Mesenchymal stem cell (in vitro differentiated cells and primary cell): ENCODE measurements around the gene RNF133.
"Not testable (repeated sequence)": the region's sequence is repeated elsewhere in the genome, so short reads cannot be mapped to it uniquely, and the experiment has no call there.

ENCODE experiments used
- DNase-seq: peaks from one replicate; pipeline ENCODE4 v3.0.0-alpha.2; 2013
- H2AFZ ChIP-seq: one replicate; pipeline ENCODE4 v1.6.1; 2013; ENCODE audit warnings: low read depth, mild to moderate bottlenecking, control low read depth, inconsistent platforms, low read length, moderate library complexity
- H2AK5ac ChIP-seq: 2 replicates; pipeline ENCODE4 v1.6.1; 2013; ENCODE audit warnings: low read length, moderate library complexity, mild to moderate bottlenecking, inconsistent platforms; ENCODE audit not compliant: severe bottlenecking
- H2BK120ac ChIP-seq: one replicate; pipeline ENCODE4 v1.6.1; 2013; ENCODE audit warnings: low read depth, mild to moderate bottlenecking, inconsistent platforms, low read length, moderate library complexity
- H2BK12ac ChIP-seq, 2 experiments: one replicate each; pipeline ENCODE4 v1.6.1; 2013; ENCODE audit warnings: inconsistent platforms in 2 of 2, low read length in 2 of 2, mild to moderate bottlenecking in 2 of 2, moderate library complexity in 2 of 2, control low read depth in 1 of 2
- H2BK15ac ChIP-seq: one replicate; pipeline ENCODE4 v1.6.1; 2013; ENCODE audit warnings: mild to moderate bottlenecking, low read depth, inconsistent platforms; ENCODE audit not compliant: poor library complexity, severe bottlenecking
- H2BK5ac ChIP-seq: 2 replicates; pipeline ENCODE4 v1.6.1; 2013; ENCODE audit warnings: low read depth, mild to moderate bottlenecking, low read length, control low read depth, inconsistent platforms; ENCODE audit not compliant: poor library complexity, severe bottlenecking
- H3K14ac ChIP-seq, 2 experiments: one replicate each; pipeline ENCODE4 v1.6.1; 2013; ENCODE audit warnings: inconsistent platforms in 2 of 2, low read length in 2 of 2, control low read depth in 1 of 2, mild to moderate bottlenecking in 1 of 2, moderate library complexity in 1 of 2
- H3K18ac ChIP-seq, 2 experiments: one replicate each; pipeline ENCODE4 v1.6.1; 2013; ENCODE audit warnings: inconsistent platforms in 2 of 2, low read length in 2 of 2, control low read depth in 1 of 2, low read depth in 1 of 2, mild to moderate bottlenecking in 1 of 2
- H3K23ac ChIP-seq, 2 experiments: one replicate each; pipeline ENCODE4 v1.6.1; 2013; ENCODE audit warnings: inconsistent platforms in 2 of 2, low read length in 2 of 2, mild to moderate bottlenecking in 2 of 2, moderate library complexity in 2 of 2, control low read depth in 1 of 2
- H3K27ac ChIP-seq: 2 replicates; pipeline ENCODE4 v1.5.1; 2013; ENCODE audit warnings: mild to moderate bottlenecking, moderate library complexity, low read length, control low read depth, inconsistent platforms; ENCODE audit not compliant: poor library complexity, severe bottlenecking
- H3K27me3 ChIP-seq, 2 experiments: 2 replicates each; pipeline versions ENCODE4 v1.6.1 to v1.7.0; 2013; ENCODE audit warnings: low read length in 2 of 2, mild to moderate bottlenecking in 2 of 2, moderate library complexity in 2 of 2, control low read depth in 1 of 2, inconsistent platforms in 1 of 2; ENCODE audit not compliant: control insufficient read depth in 1 of 2, insufficient read depth in 1 of 2
- H3K36me3 ChIP-seq, 2 experiments: 2 replicates each; pipeline versions ENCODE4 v1.6.1 to v1.7.0; 2013; ENCODE audit warnings: low read length in 2 of 2, control low read depth in 1 of 2, inconsistent platforms in 1 of 2, low read depth in 1 of 2, mild to moderate bottlenecking in 1 of 2; ENCODE audit not compliant: insufficient read depth in 2 of 2, control insufficient read depth in 1 of 2
- H3K4ac ChIP-seq, 2 experiments: one replicate each; pipeline ENCODE4 v1.6.1; 2013; ENCODE audit warnings: inconsistent platforms in 2 of 2, low read length in 2 of 2, mild to moderate bottlenecking in 2 of 2, moderate library complexity in 2 of 2, control low read depth in 1 of 2, low read depth in 1 of 2
- H3K4me1 ChIP-seq: 2 replicates; pipeline ENCODE4 v1.6.1; 2013; ENCODE audit warnings: low read depth, low read length, control low read depth; ENCODE audit not compliant: control insufficient read depth, insufficient read depth
- H3K4me2 ChIP-seq: 2 replicates; pipeline ENCODE4 v1.6.1; 2013; ENCODE audit warnings: low read length, mild to moderate bottlenecking, inconsistent platforms; ENCODE audit not compliant: poor library complexity, severe bottlenecking
- H3K4me3 ChIP-seq, 2 experiments: 2 replicates each; pipeline versions ENCODE4 v1.5.1 to v1.7.0; 2013; ENCODE audit warnings: low read length in 2 of 2, mild to moderate bottlenecking in 2 of 2, control low read depth in 1 of 2, low read depth in 1 of 2; ENCODE audit not compliant: insufficient read depth in 1 of 2
- H3K79me1 ChIP-seq: replicated peaks from 2 replicates; pipeline ENCODE4 v1.6.1; 2013; ENCODE audit warnings: mild to moderate bottlenecking, control low read depth, low read length, inconsistent platforms; ENCODE audit not compliant: poor library complexity, severe bottlenecking
- H3K9ac ChIP-seq: 2 replicates; pipeline ENCODE4 v1.7.0; 2013; ENCODE audit warnings: mild to moderate bottlenecking, low read length, moderate library complexity
- H3K9me3 ChIP-seq: 2 replicates; pipeline ENCODE4 v1.7.0; 2013; ENCODE audit warnings: mild to moderate bottlenecking, low read length; ENCODE audit not compliant: control insufficient read depth
- H4K8ac ChIP-seq: one replicate; pipeline ENCODE4 v1.6.1; 2013; ENCODE audit warnings: inconsistent platforms, mild to moderate bottlenecking, low read length, moderate library complexity
- H4K91ac ChIP-seq: one replicate; pipeline ENCODE4 v1.6.1; 2013; ENCODE audit warnings: mild to moderate bottlenecking, low read length, inconsistent platforms
- WGBS: methylation state at CpG from one replicate; pipeline ENCODE4 v1.1.7; 2013; ENCODE audit warnings: mixed read lengths; 5-methylcytosine and 5-hydroxymethylcytosine counted together

RNF133 gene

GRCh38 chr7:122684504-122684903 lies 14.4 kb downstream of the RNF133 start:
- Histone ChIP-seq H3K36me3 (no peaks in the 10 kb centered on the region), H3K4me3 (no peak overlapping the region)
- no CpG with 5 or more reads among the region's 2 CpGs for WGBS

DNA sequence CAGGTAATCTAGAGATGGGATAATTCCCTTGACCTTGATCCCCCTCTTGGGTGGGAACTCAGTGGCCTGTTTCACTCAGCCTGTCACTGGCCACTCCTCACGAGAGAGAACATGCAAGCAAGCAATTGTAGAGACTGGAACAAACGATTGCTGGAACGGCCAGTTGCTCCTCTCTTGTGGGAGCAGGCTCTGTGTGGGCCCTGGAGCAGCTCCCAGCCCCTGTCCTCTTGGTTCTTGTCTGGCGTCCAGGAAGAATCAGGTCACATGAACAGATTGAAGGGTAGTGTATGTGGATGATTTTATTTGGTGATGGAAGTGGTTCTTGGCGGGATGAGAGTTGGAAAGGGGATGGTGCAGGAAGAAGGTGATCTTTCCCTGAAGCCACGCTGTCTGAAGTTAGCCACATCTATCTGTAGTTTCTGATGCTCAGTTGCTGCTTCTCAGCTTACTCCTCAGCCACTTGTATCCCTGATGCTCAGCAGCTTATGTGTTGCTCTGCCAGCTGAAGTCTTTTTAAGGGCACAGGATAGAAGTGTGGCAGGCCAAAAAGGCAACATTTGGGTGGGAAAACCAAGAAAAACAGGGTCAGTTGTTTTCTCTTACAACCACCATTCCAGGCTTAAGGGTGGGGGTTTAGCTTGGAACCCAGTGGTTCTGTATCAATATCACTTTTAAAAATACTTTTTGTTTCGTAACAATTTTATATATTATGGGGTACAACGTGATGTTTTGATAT lies 15.9 kb downstream of the RNF133 start:
- H3K79me1 ChIP-seq, result no peaks in the 10 kb centered on the region
- no peaks in the 10 kb centered on the region for H3K9me3 ChIP-seq
- H3K36me3 ChIP-seq, result no peaks in the 10 kb centered on the region
- peaks cover 3% of the 10 kb centered on the region for H3K4me1 ChIP-seq
- H3K4me2 ChIP-seq, result no peak overlapping the region
- no peak overlapping the region for H4K8ac ChIP-seq
- no peak overlapping the region for H4K91ac ChIP-seq
- H3K23ac ChIP-seq, result no peak overlapping the region
- H3K4me3 ChIP-seq, result no peak overlapping the region
- no peak overlapping the region for H3K4ac ChIP-seq
- H2BK15ac ChIP-seq, result no peak overlapping the region
- no peak overlapping the region for H2BK120ac ChIP-seq
- DNase-seq, result no peak
- H2AFZ ChIP-seq, result no peak overlapping the region
- no peak overlapping the region for H2BK5ac ChIP-seq
- no peak overlapping the region for H3K9ac ChIP-seq
- no peak overlapping the region for H3K27ac ChIP-seq
- H3K18ac ChIP-seq, result no peak overlapping the region
- H2BK12ac ChIP-seq, result no peak overlapping the region
- 80% methylated on average over 6 of the region's 8 CpGs for WGBS
- H3K27me3 ChIP-seq, result no peaks in the 10 kb centered on the region
- H3K14ac ChIP-seq, result no peak overlapping the region
- no peak overlapping the region for H2AK5ac ChIP-seq

More at GRCh38 chr7:122684504-122684903, 14.4 kb downstream of the RNF133 start:
- no peak overlapping the region for H3K9ac ChIP-seq
- H3K4me2 ChIP-seq, result no peak overlapping the region
- no peak overlapping the region for H3K14ac ChIP-seq
- H3K27ac ChIP-seq, result no peak overlapping the region
- no peak overlapping the region for H2BK5ac ChIP-seq
- H3K18ac ChIP-seq, result no peak overlapping the region
- DNase-seq, result no peak
- H2AFZ ChIP-seq, result no peak overlapping the region
- no peak overlapping the region for H4K91ac ChIP-seq
- H3K9me3 ChIP-seq, result no peaks in the 10 kb centered on the region
- no peak overlapping the region for H2BK120ac ChIP-seq
- no peak overlapping the region for H2BK12ac ChIP-seq
- no peak overlapping the region for H3K4ac ChIP-seq
- H3K23ac ChIP-seq, result no peak overlapping the region
- no peaks in the 10 kb centered on the region for H3K79me1 ChIP-seq
- H2BK15ac ChIP-seq, result no peak overlapping the region
- H4K8ac ChIP-seq, result no peak overlapping the region
- H3K27me3 ChIP-seq, result no peaks in the 10 kb centered on the region
- no peak overlapping the region for H2AK5ac ChIP-seq
- H3K4me1 ChIP-seq, result peaks cover 1% of the 10 kb centered on the region

- H3K18ac ChIP-seq, H4K91ac ChIP-seq, H3K27me3 ChIP-seq, H4K8ac ChIP-seq, H3K36me3 ChIP-seq, H3K4me3 ChIP-seq, H2BK15ac ChIP-seq, H2BK120ac ChIP-seq, H3K9ac ChIP-seq, H3K23ac ChIP-seq, H3K14ac ChIP-seq, H3K79me1 ChIP-seq, H3K27ac ChIP-seq, H3K4me1 ChIP-seq, H2AFZ ChIP-seq, H2AK5ac ChIP-seq, H3K9me3 ChIP-seq, H3K4me2 ChIP-seq, DNase-seq, H3K4ac ChIP-seq, H2BK5ac ChIP-seq, H2BK12ac ChIP-seq: not testable (repeated sequence)
- WGBS, result 95% methylated on average over 15 of the region's 16 CpGs
Measured at GRCh38 chr7:122681186-122681585, 17.7 kb downstream of the RNF133 start.

DNA sequence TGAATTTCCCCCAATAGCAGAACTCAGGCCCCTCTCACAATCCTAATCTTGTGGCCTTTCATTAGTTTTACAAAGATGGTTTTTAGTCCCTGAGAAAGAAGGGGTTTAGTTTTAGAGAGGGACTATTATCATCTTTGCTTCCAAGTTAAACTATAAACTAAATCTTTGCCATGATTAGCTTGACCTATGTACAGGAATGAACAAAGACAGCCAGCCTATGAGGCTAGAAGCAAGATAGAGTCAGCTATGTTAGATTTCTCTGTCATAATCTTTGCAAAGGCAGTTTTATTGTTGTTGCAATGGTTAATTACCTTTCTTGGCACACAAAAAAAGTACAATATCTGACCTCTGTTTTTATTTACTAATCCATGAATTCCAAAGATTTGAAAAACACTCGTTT lies 19.1 kb downstream of the RNF133 start:
- H3K9me3 ChIP-seq, result no peaks in the 10 kb centered on the region
- no peak overlapping the region for H4K8ac ChIP-seq
- H3K4me3 ChIP-seq, result no peak overlapping the region
- H3K4ac ChIP-seq, result no peak overlapping the region
- H2BK15ac ChIP-seq, result no peak overlapping the region
- H3K23ac ChIP-seq, result no peak overlapping the region
- no peak overlapping the region for H4K91ac ChIP-seq
- no peak overlapping the region for H2BK12ac ChIP-seq
- no peak overlapping the region for H3K4me2 ChIP-seq
- H2BK5ac ChIP-seq, result no peak overlapping the region
- H3K14ac ChIP-seq, result no peak overlapping the region
- H3K27me3 ChIP-seq, result no peaks in the 10 kb centered on the region
- H3K9ac ChIP-seq, result no peak overlapping the region
- no peak overlapping the region for H2AK5ac ChIP-seq
- peak overlapping the region; percentile 73 for H3K27ac ChIP-seq
- H3K79me1 ChIP-seq, result no peaks in the 10 kb centered on the region
- DNase-seq, result no peak
- H3K4me1 ChIP-seq, result peaks cover 1% of the 10 kb centered on the region
- no peak overlapping the region for H2BK120ac ChIP-seq
- H3K36me3 ChIP-seq, result no peaks in the 10 kb centered on the region
- H2AFZ ChIP-seq, result no peak overlapping the region
- WGBS, result 100% methylated on average over 1 of the region's 1 CpG
- H3K18ac ChIP-seq, result no peak overlapping the region
